Neuronal stem cell (in vitro differentiated cells): Measurements from ENCODE around the gene MYLK3.

Experiments
- DNase-seq: peaks from one replicate; pipeline ENCODE4 v3.0.0-alpha.2; 2013; ENCODE audit warnings: low spot score
- H2AFZ ChIP-seq: one replicate; pipeline ENCODE4 v1.6.1; 2013; ENCODE audit warnings: mild to moderate bottlenecking, low read length, inconsistent platforms
- H2AK5ac ChIP-seq: 2 replicates; pipeline ENCODE4 v1.6.1; 2013; ENCODE audit warnings: low read depth, mild to moderate bottlenecking, inconsistent platforms, low read length, moderate library complexity, mixed read lengths
- H2BK120ac ChIP-seq: 2 replicates; pipeline ENCODE4 v1.6.1; 2013; ENCODE audit warnings: low read depth, mild to moderate bottlenecking, inconsistent platforms, low read length, moderate library complexity, mixed read lengths
- H2BK12ac ChIP-seq: one replicate; pipeline ENCODE4 v1.6.1; 2013; ENCODE audit warnings: low read length, inconsistent platforms
- H2BK15ac ChIP-seq: 2 replicates; pipeline ENCODE4 v1.6.1; 2013; ENCODE audit warnings: mild to moderate bottlenecking, low read length, inconsistent platforms, mixed read lengths
- H2BK5ac ChIP-seq: one replicate; pipeline ENCODE4 v1.6.1; 2013; ENCODE audit warnings: inconsistent platforms, mild to moderate bottlenecking, low read length, moderate library complexity
- H3K14ac ChIP-seq: one replicate; pipeline ENCODE4 v1.6.1; 2013; ENCODE audit warnings: low read length, inconsistent platforms
- H3K18ac ChIP-seq: 2 replicates; pipeline ENCODE4 v1.6.1; 2013; ENCODE audit warnings: low read length, inconsistent platforms
- H3K23ac ChIP-seq: 2 replicates; pipeline ENCODE4 v1.6.1; 2013; ENCODE audit warnings: low read depth, mild to moderate bottlenecking, mixed read lengths, low read length, inconsistent platforms; ENCODE audit not compliant: poor library complexity
- H3K27ac ChIP-seq: replicated peaks from 3 replicates; pipeline ENCODE4 v1.5.1; 2013; ENCODE audit warnings: low read length, inconsistent platforms
- H3K27me3 ChIP-seq, 3 experiments: 2 replicates each; pipeline ENCODE4 v1.6.1; 2013; ENCODE audit warnings: low read length in 3 of 3, mild to moderate bottlenecking in 2 of 3, inconsistent platforms in 1 of 3, low read depth in 1 of 3, mixed read lengths in 1 of 3, moderate library complexity in 1 of 3; ENCODE audit not compliant: control insufficient read depth in 3 of 3, insufficient read depth in 3 of 3
- H3K36me3 ChIP-seq, 2 donors: replicated peaks in 1 of 2; 2 replicates each; pipeline ENCODE4 v1.6.1; 2013; ENCODE audit warnings: low read length in 2 of 2; ENCODE audit not compliant: control insufficient read depth in 2 of 2, insufficient read depth in 2 of 2
- H3K4ac ChIP-seq: 2 replicates; pipeline ENCODE4 v1.6.1; 2013; ENCODE audit warnings: inconsistent platforms, mild to moderate bottlenecking, low read length, moderate library complexity
- H3K4me1 ChIP-seq, 2 donors: 1 replicate in 1 of 2; 2 replicates in 1 of 2; pipeline ENCODE4 v1.6.1; 2013; ENCODE audit warnings: low read length in 2 of 2, low read depth in 1 of 2; ENCODE audit not compliant: control insufficient read depth in 2 of 2, insufficient read depth in 1 of 2
- H3K4me2 ChIP-seq: one replicate; pipeline ENCODE4 v1.6.1; 2013; ENCODE audit warnings: mild to moderate bottlenecking, low read length, inconsistent platforms; ENCODE audit not compliant: insufficient read depth, poor library complexity, severe bottlenecking
- H3K4me3 ChIP-seq, 2 donors: 2 replicates each; pipeline ENCODE4 v1.5.1; 2013; ENCODE audit warnings: low read length in 2 of 2, mild to moderate bottlenecking in 2 of 2, inconsistent platforms in 1 of 2, moderate library complexity in 1 of 2
- H3K79me1 ChIP-seq: one replicate; pipeline ENCODE4 v1.6.1; 2013; ENCODE audit warnings: low read depth, mild to moderate bottlenecking, inconsistent platforms, low read length, moderate library complexity
- H3K9ac ChIP-seq: one replicate; pipeline ENCODE4 v1.6.1; 2013; ENCODE audit warnings: mild to moderate bottlenecking, low read depth, low read length, inconsistent platforms; ENCODE audit not compliant: poor library complexity
- H3K9me3 ChIP-seq, 2 donors: replicated peaks in 1 of 2; 2 replicates each; pipeline versions ENCODE3 to v1.6.1; 2013; ENCODE audit warnings: low read length in 2 of 2, mild to moderate bottlenecking in 2 of 2, inconsistent platforms in 1 of 2, low read depth in 1 of 2, mixed read lengths in 1 of 2, moderate library complexity in 1 of 2; ENCODE audit not compliant: control insufficient read depth in 2 of 2, insufficient read depth in 1 of 2
- H4K8ac ChIP-seq: one replicate; pipeline ENCODE4 v1.6.1; 2013; ENCODE audit warnings: low read depth, mild to moderate bottlenecking, inconsistent platforms, low read length, moderate library complexity
- H4K91ac ChIP-seq: one replicate; pipeline ENCODE4 v1.6.1; 2013; ENCODE audit warnings: low read length, low read depth, mild to moderate bottlenecking, inconsistent platforms; ENCODE audit not compliant: poor library complexity
- WGBS, 2 donors: extraction: QIAGEN DNeasy Blood & Tissue Kit; methylation state at CpG; one replicate each; pipeline ENCODE4 v1.1.7; 2013; ENCODE audit warnings: missing lambda C conversion rate in 2 of 2, mixed read lengths in 1 of 2; ENCODE audit not compliant: insufficient read length in 2 of 2, insufficient replicate concordance in 1 of 2; ENCODE audit errors: extremely low coverage in 2 of 2; 5-methylcytosine and 5-hydroxymethylcytosine counted together

The MYLK3 gene

DNA sequence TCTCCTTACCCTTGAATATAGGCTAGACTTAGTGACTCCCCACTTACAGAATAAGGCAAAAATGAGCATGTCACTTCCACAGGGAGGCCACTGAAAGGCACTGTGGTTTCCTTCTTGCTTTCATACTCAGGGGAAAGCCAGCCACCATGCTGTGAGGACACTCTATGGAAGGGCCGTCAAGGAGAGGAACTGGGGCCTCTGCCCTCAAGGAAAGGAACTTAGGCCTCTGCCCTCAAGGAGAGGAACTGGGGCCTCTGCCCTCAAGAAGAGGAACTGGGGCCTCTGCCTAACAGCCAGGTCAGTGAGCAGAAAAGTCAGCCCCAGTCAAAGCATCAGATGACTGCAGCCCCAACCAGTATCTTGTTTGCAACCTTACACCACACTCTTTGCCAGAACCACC, 89.2 kb downstream of the MYLK3 start:
- Histone ChIP-seq H3K9me3 (peaks cover 0 to 6% of the 10 kb centered on the region in 2 donors), H3K4ac (no peak overlapping the region), H2BK120ac (no peak overlapping the region), H3K36me3 (peaks cover 12 to 76% of the 10 kb centered on the region in 2 donors), H3K4me2 (no peak overlapping the region), H2AK5ac (no peak overlapping the region), H3K79me1 (no peaks in the 10 kb centered on the region), H2BK5ac (no peak overlapping the region), H3K14ac (no peak overlapping the region), H3K9ac (no peak overlapping the region), H2BK12ac (no peak overlapping the region), H3K4me1 (no peaks in the 10 kb centered on the region), H3K4me3 (no peak overlapping the region), H3K18ac (no peak overlapping the region), H2BK15ac (no peak overlapping the region), H3K27ac (no peak overlapping the region), H2AFZ (no peak overlapping the region), H4K91ac (no peak overlapping the region), H3K27me3 (no peaks in the 10 kb centered on the region), H4K8ac (no peak overlapping the region), H3K23ac (no peak overlapping the region)
- WGBS, 2 donors, result no CpG with 5 or more reads among the region's 1 CpG
- DNase-seq, result no peak
